Chondrocyte (in vitro differentiated cells): ENCODE measurements around the gene STK32B. TPM values are rescaled to one million over a fixed set of nuclear protein-coding genes. Genes with fewer than 3 reads are reported as not detected.
A peak's percentile ranks its signal among the peaks of the same experiment; 100 is the strongest.

ENCODE experiments used
- DNase-seq: peaks from one replicate; pipeline ENCODE4 v3.0.0; 2021; ENCODE audit warnings: mixed read lengths, low spot score
- H3K27ac Mint-ChIP-seq: one replicate; pipeline ENCODE4 v1.8.0; 2021; ENCODE audit warnings: mild to moderate bottlenecking, moderate library complexity, mixed read lengths; ENCODE audit not compliant: unreplicated experiment
- H3K27me3 Mint-ChIP-seq: 2 replicates; pipeline ENCODE4 v1.8.0; 2021; ENCODE audit warnings: low read depth, mixed read lengths
- H3K36me3 Mint-ChIP-seq: 2 replicates; pipeline ENCODE4 v1.8.0; 2021; ENCODE audit warnings: low read depth, mixed read lengths
- H3K4me1 Mint-ChIP-seq: 2 replicates; pipeline ENCODE4 v1.8.0; 2021; ENCODE audit warnings: low read depth, mild to moderate bottlenecking, mixed read lengths
- H3K4me3 Mint-ChIP-seq: one replicate; pipeline ENCODE4 v1.8.0; 2021; ENCODE audit warnings: mild to moderate bottlenecking, moderate library complexity, mixed read lengths; ENCODE audit not compliant: unreplicated experiment
- H3K9me3 Mint-ChIP-seq: 2 replicates; pipeline ENCODE4 v1.8.0; 2021; ENCODE audit warnings: low read depth, mixed read lengths
- CTCF ChIP-seq: fragments of 200-600 bp; sonication (generic); IDR thresholded peaks from 2 replicates; pipeline ENCODE4 v1.5.0; 2021; ENCODE audit warnings: antibody characterized with exemption, mild to moderate bottlenecking, moderate library complexity
- total RNA-seq: library from RNA; stranded (reverse); gene quantifications from 3 replicates; pipeline ENCODE4 v1.2.1, GENCODE V29; 2021

STK32B gene
- total RNA-seq, 1 donor from 2014 or later: 14.2 TPM

DNA sequence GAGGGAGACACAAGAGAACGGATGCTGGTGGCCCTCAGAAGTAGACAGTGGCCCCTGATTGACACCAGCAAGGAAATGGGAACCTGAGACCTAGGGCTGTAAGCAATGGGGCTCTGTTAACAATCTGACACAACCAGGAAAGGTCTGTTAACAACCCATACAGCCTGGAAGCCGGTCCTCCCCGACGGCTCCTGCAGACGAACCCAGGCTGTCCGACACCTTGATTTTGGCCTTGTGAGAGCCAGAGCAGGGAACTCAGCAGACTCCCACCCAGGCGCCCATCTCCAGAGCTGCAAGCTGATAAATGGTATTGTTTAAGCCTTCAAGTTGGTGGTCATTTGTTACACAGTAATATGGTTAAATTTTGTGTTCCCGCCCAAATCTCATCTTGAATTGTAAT is 21.8 kb upstream of the STK32B start:
- no peaks in the 10 kb centered on the region for H3K36me3 Mint-ChIP-seq
- H3K9me3 Mint-ChIP-seq: no peaks in the 10 kb centered on the region
- no peak for DNase-seq
- H3K27me3 Mint-ChIP-seq: no peaks in the 10 kb centered on the region
- H3K27ac Mint-ChIP-seq: no peak overlapping the region
- no peak overlapping the region for H3K4me3 Mint-ChIP-seq
- peaks cover 26% of the 10 kb centered on the region for H3K4me1 Mint-ChIP-seq
- TF ChIP-seq CTCF: no peak

GRCh38 chr4:5030221-5030620 is 21.1 kb upstream of the STK32B start:
- Mint-ChIP-seq H3K36me3 (no peaks in the 10 kb centered on the region), H3K27ac (no peak overlapping the region), H3K27me3 (no peaks in the 10 kb centered on the region), H3K4me3 (no peak overlapping the region), H3K4me1 (peaks cover 34% of the 10 kb centered on the region), H3K9me3 (no peaks in the 10 kb centered on the region)
- no peak for TF ChIP-seq CTCF
- DNase-seq: no peak

DNA sequence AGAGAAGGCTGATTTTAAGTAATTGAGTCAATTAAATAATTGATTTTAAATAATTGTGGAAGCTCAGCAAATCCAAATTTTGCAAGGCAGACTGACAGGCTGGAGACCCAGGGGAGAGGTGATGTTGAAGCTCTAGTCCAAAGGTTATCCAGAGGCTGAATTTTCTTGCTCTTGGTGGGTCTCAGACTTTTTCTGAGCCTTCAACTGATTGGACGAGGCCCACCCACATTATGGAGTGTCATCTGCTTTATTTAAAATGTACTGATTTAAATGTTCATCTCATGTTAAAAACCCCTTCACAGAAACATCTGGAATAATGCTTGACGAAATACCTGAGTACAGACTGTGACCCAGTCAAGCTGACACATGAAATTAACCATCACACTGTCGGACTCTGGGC is 20.4 kb upstream of the STK32B start:
- no peaks in the 10 kb centered on the region for H3K27me3 Mint-ChIP-seq
- no peaks in the 10 kb centered on the region for H3K9me3 Mint-ChIP-seq
- no peak for TF ChIP-seq CTCF
- no peak for DNase-seq
- H3K36me3 Mint-ChIP-seq: no peaks in the 10 kb centered on the region
- no peak overlapping the region for H3K27ac Mint-ChIP-seq
- peaks cover 38% of the 10 kb centered on the region for H3K4me1 Mint-ChIP-seq
- no peak overlapping the region for H3K4me3 Mint-ChIP-seq

GRCh38 chr4:5032813-5033212 is 18.5 kb upstream of the STK32B start:
- H3K27ac Mint-ChIP-seq: peak overlapping the region; percentile 78

DNA sequence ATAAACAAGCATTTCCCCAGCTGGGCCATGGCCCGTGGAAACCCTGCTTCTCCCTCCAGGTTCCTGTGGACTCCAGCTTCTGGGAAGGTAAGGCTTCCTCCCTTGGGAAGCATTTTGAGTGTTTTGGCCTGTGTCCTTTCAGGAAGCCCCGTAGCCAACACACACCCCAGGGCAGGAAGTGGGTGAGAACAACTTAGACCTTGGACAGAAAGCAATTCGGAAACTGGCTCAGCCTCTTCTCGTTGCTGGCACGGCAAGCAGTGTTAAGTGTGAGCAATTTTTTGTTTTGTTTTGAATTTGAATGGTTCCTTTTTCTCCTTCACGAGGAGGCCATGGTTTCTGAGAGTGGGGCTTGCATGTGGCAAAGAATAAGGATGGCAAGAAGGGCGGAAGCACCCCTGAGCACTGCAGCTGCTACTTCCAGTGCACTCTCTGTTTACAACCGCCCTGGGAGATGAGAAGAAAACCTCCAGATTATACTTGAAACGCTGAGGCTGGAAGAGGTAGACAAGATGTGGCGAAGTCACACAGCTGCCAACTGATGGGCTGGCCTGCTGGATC is 17.9 kb upstream of the STK32B start:
- H3K36me3 Mint-ChIP-seq: no peaks in the 10 kb centered on the region
- H3K4me3 Mint-ChIP-seq: peak overlapping the region; percentile 38
- no peak for DNase-seq
- peak overlapping the region; percentile 78 for H3K27ac Mint-ChIP-seq
- H3K4me1 Mint-ChIP-seq: peaks cover 56% of the 10 kb centered on the region
- H3K27me3 Mint-ChIP-seq: no peaks in the 10 kb centered on the region
- no peak for TF ChIP-seq CTCF
- H3K9me3 Mint-ChIP-seq: no peaks in the 10 kb centered on the region

More at GRCh38 chr4:5032813-5033212, 18.5 kb upstream of the STK32B start:
- Mint-ChIP-seq H3K27me3 (no peaks in the 10 kb centered on the region), H3K4me3 (no peak overlapping the region), H3K36me3 (no peaks in the 10 kb centered on the region), H3K9me3 (no peaks in the 10 kb centered on the region), H3K4me1 (peaks cover 51% of the 10 kb centered on the region)
- no peak for DNase-seq
- TF ChIP-seq CTCF: no peak
